ENCODE results near the gene NFAM1.

DNA sequence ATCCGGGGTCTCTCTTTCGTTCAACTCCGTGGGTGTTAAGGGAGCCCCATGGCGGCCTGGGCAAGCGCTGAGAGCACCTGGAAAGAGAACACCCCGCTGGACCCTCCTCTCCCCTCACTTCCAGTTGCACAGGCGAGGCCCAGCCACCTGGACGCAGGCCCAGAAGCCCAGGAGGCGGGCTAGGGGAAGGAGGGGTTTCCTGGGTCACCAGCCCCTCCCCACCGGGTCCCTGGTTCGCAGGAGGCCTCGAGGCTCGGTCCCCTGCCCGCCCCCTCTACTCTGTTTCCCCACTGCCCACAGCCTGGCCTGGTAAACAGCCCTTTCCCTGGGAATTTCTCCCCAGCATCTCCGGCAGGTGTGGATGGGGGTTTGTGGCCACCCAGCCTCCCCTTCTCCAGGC, 8.5 kb upstream of the NFAM1 start:
- TF ChIP-seq CTCF (IDR thresholded peaks at IDR 0.05): no peak
- TF ChIP-seq POLR2A (IDR thresholded peaks at IDR 0.05): no peak

Data from uterus (tissue), 2 donors.